ENCODE data around the gene ZNF689.
"Not testable (repeated sequence)": the region's sequence is repeated elsewhere in the genome, so short reads cannot be mapped to it uniquely, and the experiment has no call there.

ZNF689 gene

GRCh38 chr16:30600215-30600614 is 10.0 kb downstream of the ZNF689 start:
- DNase-seq (ENCODE audit: low spot score): no peak

- no peak for DNase-seq (ENCODE audit: low spot score)
Observed at GRCh38 chr16:30592871-30593270, 17.3 kb downstream of the ZNF689 start.

- DNase-seq (ENCODE audit: low spot score): not testable (repeated sequence)
Observed at GRCh38 chr16:30590869-30591268, 19.3 kb downstream of the ZNF689 start.

GRCh38 chr16:30589582-30589981 is 20.6 kb downstream of the ZNF689 start:
- not testable (repeated sequence) for DNase-seq (ENCODE audit: low spot score)

- no peak for DNase-seq (ENCODE audit: low spot score)
Observed at GRCh38 chr16:30588651-30589050, 21.5 kb downstream of the ZNF689 start.

GRCh38 chr16:30585400-30586191 is 24.6 kb downstream of the ZNF689 start, which contains the start of gene ZNF785:
TSS of gene ZNF785 (minus strand) at chr16:30585697. CDS start at chr16:30585611, 86 bp downstream.
- DNase-seq (ENCODE audit: low spot score): peak; percentile 99

- DNase-seq (ENCODE audit: low spot score): peak; percentile 7
Observed at GRCh38 chr16:30585022-30585399, 25.2 kb downstream of the ZNF689 start.

GRCh38 chr16:30582611-30583340 is 27.4 kb downstream of the ZNF689 start:
- DNase-seq (ENCODE audit: low spot score): no peak

- no peak for DNase-seq (ENCODE audit: low spot score)
Observed at GRCh38 chr16:30581457-30581856, 28.7 kb downstream of the ZNF689 start.

- DNase-seq (ENCODE audit: low spot score): no peak
Observed at GRCh38 chr16:30574678-30575077, 35.5 kb downstream of the ZNF689 start.

GRCh38 chr16:30571445-30572322 is 38.5 kb downstream of the ZNF689 start, which contains the start of gene ZNF688:
TSS of gene ZNF688 (minus strand) at chr16:30571714. CDS start at chr16:30571629, 85 bp downstream.
- DNase-seq (ENCODE audit: low spot score): peak; percentile 98

- no peak for DNase-seq (ENCODE audit: low spot score)
Observed at GRCh38 chr16:30570636-30571444, 39.3 kb downstream of the ZNF689 start.

- no peak for DNase-seq (ENCODE audit: low spot score)
Observed at GRCh38 chr16:30569746-30570635, 40.2 kb downstream of the ZNF689 start.

GRCh38 chr16:30569281-30569680 is 40.9 kb downstream of the ZNF689 start:
- no peak for DNase-seq (ENCODE audit: low spot score)

GRCh38 chr16:30567991-30568638 is 42.1 kb downstream of the ZNF689 start:
- no peak for DNase-seq (ENCODE audit: low spot score)

- DNase-seq (ENCODE audit: low spot score): no peak
Observed at GRCh38 chr16:30567160-30567990, 42.8 kb downstream of the ZNF689 start.

GRCh38 chr16:30566531-30566930 is 43.7 kb downstream of the ZNF689 start:
- no peak for DNase-seq (ENCODE audit: low spot score)

GRCh38 chr16:30565984-30566383 is 44.2 kb downstream of the ZNF689 start:
- DNase-seq (ENCODE audit: low spot score): no peak

- no peak for DNase-seq (ENCODE audit: low spot score)
Observed at GRCh38 chr16:30565526-30565925, 44.7 kb downstream of the ZNF689 start.

Measured in AG08395 (cell line).